ENCODE data around the gene KIAA1671.

Gene KIAA1671

GRCh38 chr22:25032066-25032465 is 79.5 kb downstream of the KIAA1671 start:
- Histone ChIP-seq H3K9ac (ENCODE audit: low read depth in 1 of 2, low read length in 2 of 2) (no peak overlapping the region), H3K27me3 (ENCODE audit: control insufficient read depth in 1 of 2, insufficient read depth in 2 of 2, low read length in 2 of 2) (no peaks in the 10 kb centered on the region), H3K36me3 (ENCODE audit: control insufficient read depth in 1 of 2, insufficient read depth in 2 of 2, low read length in 2 of 2) (peaks cover 0 to 25% of the 10 kb centered on the region in 2 donors), H3K4me3 (ENCODE audit: low read depth in 1 of 2, low read length in 2 of 2) (no peak overlapping the region), H3K9me3 (ENCODE audit: control insufficient read depth in 1 of 2, low read length in 2 of 2) (no peaks in the 10 kb centered on the region), H3K4me1 (ENCODE audit: control insufficient read depth in 1 of 2, insufficient read depth in 2 of 2, low read length in 2 of 2) (peaks cover 4 to 12% of the 10 kb centered on the region in 2 donors), H3K27ac (ENCODE audit: low read depth, low read length) (no peak overlapping the region)

DNA sequence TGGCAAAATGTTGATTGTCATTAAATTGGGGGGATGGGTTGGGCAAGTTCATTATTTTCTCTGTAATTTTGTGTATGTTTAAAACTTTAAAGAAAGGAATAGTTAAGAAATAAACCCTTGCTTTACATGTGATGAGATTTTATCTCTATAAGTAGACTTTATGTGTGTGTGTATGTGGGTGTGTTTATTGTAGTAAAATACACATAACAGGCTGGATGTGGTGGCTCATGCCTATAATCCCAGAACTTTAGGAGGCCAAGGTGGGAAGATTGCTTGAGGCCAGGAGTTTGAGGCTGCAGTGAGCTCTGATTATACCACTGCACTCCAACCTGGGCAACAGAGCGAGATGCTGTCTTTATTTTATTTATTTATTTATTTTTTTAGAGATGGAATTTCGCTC is 83.2 kb downstream of the KIAA1671 start:
- H3K9ac ChIP-seq (ENCODE audit: low read depth in 1 of 2, low read length in 2 of 2) = no peak overlapping the region
- H3K27me3 ChIP-seq (ENCODE audit: control insufficient read depth in 1 of 2, insufficient read depth in 2 of 2, low read length in 2 of 2) = no peaks in the 10 kb centered on the region
- H3K36me3 ChIP-seq (ENCODE audit: control insufficient read depth in 1 of 2, insufficient read depth in 2 of 2, low read length in 2 of 2) = peaks cover 13 to 33% of the 10 kb centered on the region in 2 donors
- H3K9me3 ChIP-seq (ENCODE audit: control insufficient read depth in 1 of 2, low read length in 2 of 2) = no peaks in the 10 kb centered on the region
- no peak overlapping the region for H3K4me3 ChIP-seq (ENCODE audit: low read depth in 1 of 2, low read length in 2 of 2)
- no peaks in the 10 kb centered on the region for H3K4me1 ChIP-seq (ENCODE audit: control insufficient read depth in 1 of 2, insufficient read depth in 2 of 2, low read length in 2 of 2)
- no peak overlapping the region for H3K27ac ChIP-seq (ENCODE audit: low read depth, low read length)

DNA sequence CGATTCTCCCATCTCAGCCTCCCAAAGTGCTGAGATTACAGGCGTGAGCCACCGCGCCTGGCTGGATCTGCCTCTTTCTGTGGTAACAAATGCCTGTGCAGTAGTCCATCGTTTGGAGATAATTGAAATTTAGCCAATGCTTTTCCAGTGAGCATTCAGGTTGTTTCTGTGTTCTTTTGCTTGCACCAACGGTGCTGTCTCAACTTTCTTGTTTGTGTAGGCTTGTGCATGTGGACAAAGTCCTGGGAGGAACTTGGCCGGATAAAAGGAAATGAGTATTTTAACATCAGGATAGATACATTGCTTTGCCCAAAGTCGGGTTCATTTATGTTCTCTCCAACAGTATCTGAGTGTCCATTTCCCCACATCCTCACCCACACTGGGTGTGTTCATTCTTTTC is 85.7 kb downstream of the KIAA1671 start:
- no peaks in the 10 kb centered on the region for H3K9me3 ChIP-seq (ENCODE audit: control insufficient read depth in 1 of 2, low read length in 2 of 2)
- no peaks in the 10 kb centered on the region for H3K27me3 ChIP-seq (ENCODE audit: control insufficient read depth in 1 of 2, insufficient read depth in 2 of 2, low read length in 2 of 2)
- H3K4me3 ChIP-seq (ENCODE audit: low read depth in 1 of 2, low read length in 2 of 2) = no peak overlapping the region
- peaks cover 16 to 29% of the 10 kb centered on the region in 2 donors for H3K36me3 ChIP-seq (ENCODE audit: control insufficient read depth in 1 of 2, insufficient read depth in 2 of 2, low read length in 2 of 2)
- H3K4me1 ChIP-seq (ENCODE audit: control insufficient read depth in 1 of 2, insufficient read depth in 2 of 2, low read length in 2 of 2) = no peaks in the 10 kb centered on the region
- H3K27ac ChIP-seq (ENCODE audit: low read depth, low read length) = no peak overlapping the region
- no peak overlapping the region for H3K9ac ChIP-seq (ENCODE audit: low read depth in 1 of 2, low read length in 2 of 2)

DNA sequence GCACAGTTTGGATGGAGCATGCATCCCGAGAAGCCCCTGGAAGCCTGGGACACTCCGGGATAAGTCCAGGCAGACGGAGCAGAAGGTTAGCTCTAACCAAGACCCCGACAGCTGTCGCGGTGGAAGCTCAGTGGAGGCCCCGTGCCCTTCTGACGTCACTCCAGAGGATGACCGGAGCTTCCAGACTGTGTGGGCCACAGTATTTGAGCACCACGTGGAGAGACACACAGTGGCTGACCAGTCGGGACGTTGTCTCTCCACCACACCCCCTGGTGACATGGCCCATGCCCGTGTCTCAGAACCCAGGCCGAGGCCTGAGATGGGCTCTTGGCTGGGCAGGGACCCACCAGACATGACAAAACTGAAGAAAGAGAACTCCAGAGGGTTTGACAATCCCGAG is 86.3 kb downstream of the KIAA1671 start:
- H3K9ac ChIP-seq (ENCODE audit: low read depth in 1 of 2, low read length in 2 of 2) = no peak overlapping the region
- no peaks in the 10 kb centered on the region for H3K9me3 ChIP-seq (ENCODE audit: control insufficient read depth in 1 of 2, low read length in 2 of 2)
- H3K4me3 ChIP-seq (ENCODE audit: low read depth in 1 of 2, low read length in 2 of 2) = no peak overlapping the region
- no peaks in the 10 kb centered on the region for H3K27me3 ChIP-seq (ENCODE audit: control insufficient read depth in 1 of 2, insufficient read depth in 2 of 2, low read length in 2 of 2)
- no peak overlapping the region for H3K27ac ChIP-seq (ENCODE audit: low read depth, low read length)
- H3K36me3 ChIP-seq (ENCODE audit: control insufficient read depth in 1 of 2, insufficient read depth in 2 of 2, low read length in 2 of 2) = peaks cover 16 to 31% of the 10 kb centered on the region in 2 donors
- no peaks in the 10 kb centered on the region for H3K4me1 ChIP-seq (ENCODE audit: control insufficient read depth in 1 of 2, insufficient read depth in 2 of 2, low read length in 2 of 2)

DNA sequence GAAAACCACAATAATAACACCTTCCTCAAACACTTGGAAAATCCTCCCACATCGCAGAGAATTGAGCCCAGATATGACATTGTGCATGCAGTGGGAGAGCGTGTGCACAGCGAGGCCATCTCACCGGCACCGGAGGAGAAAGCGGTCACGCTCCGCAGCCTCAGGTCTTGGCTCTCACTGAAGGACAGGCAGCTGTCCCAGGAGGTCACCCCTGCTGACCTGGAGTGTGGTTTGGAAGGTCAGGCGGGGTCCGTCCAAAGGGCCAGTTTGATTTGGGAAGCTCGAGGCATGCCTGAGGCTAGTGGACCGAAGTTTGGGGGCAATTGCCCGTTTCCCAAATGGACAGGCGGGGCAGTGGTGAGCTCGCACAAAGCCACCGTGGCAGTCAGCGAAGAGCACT is 86.7 kb downstream of the KIAA1671 start:
- Histone ChIP-seq H3K4me3 (ENCODE audit: low read depth in 1 of 2, low read length in 2 of 2) (no peak overlapping the region), H3K27ac (ENCODE audit: low read depth, low read length) (no peak overlapping the region)

GRCh38 chr22:25039754-25040153 is 87.2 kb downstream of the KIAA1671 start:
- Histone ChIP-seq H3K4me3 (ENCODE audit: low read depth in 1 of 2, low read length in 2 of 2) (no peak overlapping the region), H3K27ac (ENCODE audit: low read depth, low read length) (no peak overlapping the region), H3K9me3 (ENCODE audit: control insufficient read depth in 1 of 2, low read length in 2 of 2) (no peaks in the 10 kb centered on the region), H3K27me3 (ENCODE audit: control insufficient read depth in 1 of 2, insufficient read depth in 2 of 2, low read length in 2 of 2) (no peaks in the 10 kb centered on the region), H3K4me1 (ENCODE audit: control insufficient read depth in 1 of 2, insufficient read depth in 2 of 2, low read length in 2 of 2) (no peaks in the 10 kb centered on the region), H3K9ac (ENCODE audit: low read depth in 1 of 2, low read length in 2 of 2) (no peak overlapping the region), H3K36me3 (ENCODE audit: control insufficient read depth in 1 of 2, insufficient read depth in 2 of 2, low read length in 2 of 2) (peaks cover 16 to 28% of the 10 kb centered on the region in 2 donors)

More for the DNA sequence above, 86.7 kb downstream of the KIAA1671 start:
- no peaks in the 10 kb centered on the region for H3K4me1 ChIP-seq (ENCODE audit: control insufficient read depth in 1 of 2, insufficient read depth in 2 of 2, low read length in 2 of 2)
- no peak overlapping the region for H3K9ac ChIP-seq (ENCODE audit: low read depth in 1 of 2, low read length in 2 of 2)
- H3K36me3 ChIP-seq (ENCODE audit: control insufficient read depth in 1 of 2, insufficient read depth in 2 of 2, low read length in 2 of 2) = peaks cover 16 to 29% of the 10 kb centered on the region in 2 donors
- no peaks in the 10 kb centered on the region for H3K9me3 ChIP-seq (ENCODE audit: control insufficient read depth in 1 of 2, low read length in 2 of 2)
- no peaks in the 10 kb centered on the region for H3K27me3 ChIP-seq (ENCODE audit: control insufficient read depth in 1 of 2, insufficient read depth in 2 of 2, low read length in 2 of 2)

GRCh38 chr22:25045159-25045558 is 92.6 kb downstream of the KIAA1671 start:
- no peaks in the 10 kb centered on the region for H3K27me3 ChIP-seq (ENCODE audit: control insufficient read depth in 1 of 2, insufficient read depth in 2 of 2, low read length in 2 of 2)
- no peak overlapping the region for H3K9ac ChIP-seq (ENCODE audit: low read depth in 1 of 2, low read length in 2 of 2)
- H3K9me3 ChIP-seq (ENCODE audit: control insufficient read depth in 1 of 2, low read length in 2 of 2) = no peaks in the 10 kb centered on the region
- H3K4me1 ChIP-seq (ENCODE audit: control insufficient read depth in 1 of 2, insufficient read depth in 2 of 2, low read length in 2 of 2) = no peaks in the 10 kb centered on the region
- no peak overlapping the region for H3K27ac ChIP-seq (ENCODE audit: low read depth, low read length)
- no peak overlapping the region for H3K4me3 ChIP-seq (ENCODE audit: low read depth in 1 of 2, low read length in 2 of 2)
- H3K36me3 ChIP-seq (ENCODE audit: control insufficient read depth in 1 of 2, insufficient read depth in 2 of 2, low read length in 2 of 2) = peaks cover 6 to 18% of the 10 kb centered on the region in 2 donors

- H3K27me3 ChIP-seq (ENCODE audit: control insufficient read depth in 1 of 2, insufficient read depth in 2 of 2, low read length in 2 of 2) = no peaks in the 10 kb centered on the region
- H3K4me3 ChIP-seq (ENCODE audit: low read depth in 1 of 2, low read length in 2 of 2) = no peak overlapping the region
- peaks cover 9 to 22% of the 10 kb centered on the region in 2 donors for H3K36me3 ChIP-seq (ENCODE audit: control insufficient read depth in 1 of 2, insufficient read depth in 2 of 2, low read length in 2 of 2)
- H3K9me3 ChIP-seq (ENCODE audit: control insufficient read depth in 1 of 2, low read length in 2 of 2) = peaks cover 0 to 4% of the 10 kb centered on the region in 2 donors
- H3K27ac ChIP-seq (ENCODE audit: low read depth, low read length) = no peak overlapping the region
- peaks cover 12 to 15% of the 10 kb centered on the region in 2 donors for H3K4me1 ChIP-seq (ENCODE audit: control insufficient read depth in 1 of 2, insufficient read depth in 2 of 2, low read length in 2 of 2)
- no peak overlapping the region for H3K9ac ChIP-seq (ENCODE audit: low read depth in 1 of 2, low read length in 2 of 2)
Observed at GRCh38 chr22:25048071-25048470, 95.6 kb downstream of the KIAA1671 start.

GRCh38 chr22:25048659-25049647 is 96.4 kb downstream of the KIAA1671 start:
- H3K36me3 ChIP-seq (ENCODE audit: control insufficient read depth in 1 of 2, insufficient read depth in 2 of 2, low read length in 2 of 2) = peaks cover 9 to 20% of the 10 kb centered on the region in 2 donors
- H3K27ac ChIP-seq (ENCODE audit: low read depth, low read length) = no peak overlapping the region
- H3K27me3 ChIP-seq (ENCODE audit: control insufficient read depth in 1 of 2, insufficient read depth in 2 of 2, low read length in 2 of 2) = no peaks in the 10 kb centered on the region
- no peak overlapping the region for H3K4me3 ChIP-seq (ENCODE audit: low read depth in 1 of 2, low read length in 2 of 2)
- no peak overlapping the region for H3K9ac ChIP-seq (ENCODE audit: low read depth in 1 of 2, low read length in 2 of 2)
- H3K4me1 ChIP-seq (ENCODE audit: control insufficient read depth in 1 of 2, insufficient read depth in 2 of 2, low read length in 2 of 2) = peaks cover 17 to 22% of the 10 kb centered on the region in 2 donors
- peaks cover 0 to 4% of the 10 kb centered on the region in 2 donors for H3K9me3 ChIP-seq (ENCODE audit: control insufficient read depth in 1 of 2, low read length in 2 of 2)

GRCh38 chr22:25049770-25050169 is 97.3 kb downstream of the KIAA1671 start:
- no peak overlapping the region for H3K9ac ChIP-seq (ENCODE audit: low read depth in 1 of 2, low read length in 2 of 2)
- no peaks in the 10 kb centered on the region for H3K27me3 ChIP-seq (ENCODE audit: control insufficient read depth in 1 of 2, insufficient read depth in 2 of 2, low read length in 2 of 2)
- H3K4me1 ChIP-seq (ENCODE audit: control insufficient read depth in 1 of 2, insufficient read depth in 2 of 2, low read length in 2 of 2) = peaks cover 17 to 27% of the 10 kb centered on the region in 2 donors
- H3K4me3 ChIP-seq (ENCODE audit: low read depth in 1 of 2, low read length in 2 of 2) = no peak overlapping the region
- peaks cover 9 to 20% of the 10 kb centered on the region in 2 donors for H3K36me3 ChIP-seq (ENCODE audit: control insufficient read depth in 1 of 2, insufficient read depth in 2 of 2, low read length in 2 of 2)
- no peak overlapping the region for H3K27ac ChIP-seq (ENCODE audit: low read depth, low read length)
- H3K9me3 ChIP-seq (ENCODE audit: control insufficient read depth in 1 of 2, low read length in 2 of 2) = peaks cover 0 to 4% of the 10 kb centered on the region in 2 donors
